BJ (cell line): ENCODE data around the gene ATP2A3. TPM values are rescaled to one million over a fixed set of nuclear protein-coding genes. Genes with fewer than 3 reads are reported as not detected.

Experiments used
- CTCF ChIA-PET: fragments of 350-600 bp; formaldehyde crosslinking; extraction: SDS; loops from one replicate; lab custom pipeline; 2021; ENCODE audit warnings: antibody characterized with exemption, inconsistent platforms; lab: Yijun Ruan, JAX
- POLR2A ChIA-PET: fragments of 300-600 bp; sonication (Branson Sonifier 250); formaldehyde crosslinking; extraction: SDS; loops from one replicate; lab custom pipeline; 2021; ENCODE audit warnings: antibody characterized with exemption; lab: Charles Lee
- DNase-seq: peaks from one replicate; pipeline ENCODE4 v3.0.0-alpha.2; 2011; ENCODE audit warnings: low read depth
- H3K27me3 ChIP-seq: 2 replicates; pipeline ENCODE4 v1.6.0; 2011; ENCODE audit warnings: low read length; ENCODE audit not compliant: control insufficient read depth, insufficient read depth
- H3K36me3 ChIP-seq: 2 replicates; pipeline ENCODE4 v1.5.1; 2011; ENCODE audit warnings: low read length; ENCODE audit not compliant: control insufficient read depth, insufficient read depth
- H3K4me3 ChIP-seq: 2 replicates; pipeline ENCODE4 v1.5.1; 2011; ENCODE audit warnings: low read depth, mild to moderate bottlenecking, control low read depth, low read length
- polyA plus RNA-seq: library from polyadenylated mRNA; depleted of rRNA; stranded (reverse); fragments of >200 nt; gene quantifications from 2 replicates; pipeline ENCODE4 v1.2.3, GENCODE V29; 2011; rRNA removed
- TF ChIP-seq, protein P1 (sequence below): IDR thresholded peaks from 2 replicates; pipeline ENCODE4 v1.5.1; 2011; ENCODE audit warnings: low read depth, mild to moderate bottlenecking, control low read depth, inconsistent platforms, low read length, moderate library complexity; ENCODE audit not compliant: insufficient read depth

Gene ATP2A3
- polyA plus RNA-seq, 1 experiment: 1.1 TPM

DNA sequence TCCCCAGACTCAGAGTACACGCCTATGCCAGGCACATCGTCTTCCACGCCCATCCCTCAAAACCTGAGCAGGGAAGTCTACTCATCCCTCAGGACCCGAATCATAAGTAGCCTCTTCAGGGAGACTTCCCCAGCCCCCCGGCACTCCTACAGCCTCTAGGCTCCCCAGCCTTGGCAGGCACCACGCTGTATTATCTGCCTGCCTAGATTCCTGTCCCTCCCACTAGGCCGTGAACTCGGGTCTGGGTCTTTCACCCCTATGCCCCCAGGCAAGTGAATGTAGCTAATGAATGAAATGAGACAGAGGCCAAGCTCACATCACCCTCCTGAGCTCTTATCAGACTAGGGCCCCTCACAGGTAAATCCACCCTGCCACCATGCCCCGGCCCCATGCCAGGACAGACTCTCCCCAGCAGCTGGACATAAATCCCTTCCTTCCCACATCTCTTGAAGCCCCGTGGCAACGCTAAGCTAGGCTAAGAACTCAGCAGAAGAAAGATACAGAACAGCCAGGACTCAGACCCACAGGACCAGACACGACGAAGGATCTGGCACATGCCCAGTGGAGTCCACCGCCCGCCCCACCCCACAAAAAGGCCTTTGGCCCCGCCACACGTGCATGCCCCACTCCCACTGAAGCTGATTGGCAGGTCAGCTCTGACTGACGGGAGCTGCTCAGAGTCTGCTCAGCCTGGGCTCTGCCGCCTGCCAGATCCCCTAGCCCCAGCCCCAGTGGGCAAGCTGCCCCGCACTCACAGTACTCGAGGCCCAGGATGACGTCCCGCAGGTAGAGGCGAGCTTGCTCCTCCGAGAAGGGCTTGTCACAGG lies 84.4 kb downstream of the ATP2A3 start:
- DNase-seq: no peak
- TF ChIP-seq, protein P1, sequence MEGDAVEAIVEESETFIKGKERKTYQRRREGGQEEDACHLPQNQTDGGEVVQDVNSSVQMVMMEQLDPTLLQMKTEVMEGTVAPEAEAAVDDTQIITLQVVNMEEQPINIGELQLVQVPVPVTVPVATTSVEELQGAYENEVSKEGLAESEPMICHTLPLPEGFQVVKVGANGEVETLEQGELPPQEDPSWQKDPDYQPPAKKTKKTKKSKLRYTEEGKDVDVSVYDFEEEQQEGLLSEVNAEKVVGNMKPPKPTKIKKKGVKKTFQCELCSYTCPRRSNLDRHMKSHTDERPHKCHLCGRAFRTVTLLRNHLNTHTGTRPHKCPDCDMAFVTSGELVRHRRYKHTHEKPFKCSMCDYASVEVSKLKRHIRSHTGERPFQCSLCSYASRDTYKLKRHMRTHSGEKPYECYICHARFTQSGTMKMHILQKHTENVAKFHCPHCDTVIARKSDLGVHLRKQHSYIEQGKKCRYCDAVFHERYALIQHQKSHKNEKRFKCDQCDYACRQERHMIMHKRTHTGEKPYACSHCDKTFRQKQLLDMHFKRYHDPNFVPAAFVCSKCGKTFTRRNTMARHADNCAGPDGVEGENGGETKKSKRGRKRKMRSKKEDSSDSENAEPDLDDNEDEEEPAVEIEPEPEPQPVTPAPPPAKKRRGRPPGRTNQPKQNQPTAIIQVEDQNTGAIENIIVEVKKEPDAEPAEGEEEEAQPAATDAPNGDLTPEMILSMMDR: no peak
- CTCF ChIA-PET: interaction anchor here (0.6 to 1.9 kb wide), 8 partner anchors 16 to 776 kb away, joined by 3 to 10 read pairs (median 5); partner anchors contain the start of gene NCBP3
- Histone ChIP-seq H3K27me3 (no peaks in the 10 kb centered on the region), H3K4me3 (no peak overlapping the region), H3K36me3 (peaks cover 27% of the 10 kb centered on the region)
- POLR2A ChIA-PET: no interaction called here

- Histone ChIP-seq H3K36me3 (peaks cover 22% of the 10 kb centered on the region), H3K27me3 (no peaks in the 10 kb centered on the region), H3K4me3 (no peak overlapping the region)
- peak; percentile 33 for DNase-seq
- TF ChIP-seq, protein P1: no peak
- POLR2A ChIA-PET: no interaction called here
- CTCF ChIA-PET: interaction anchor here (0.9 to 1.9 kb wide), 5 partner anchors 15 to 142 kb away, joined by 3 to 10 read pairs (median 6); partner anchors contain the start of gene NCBP3
Observed at GRCh38 chr17:3879186-3879585, 85.1 kb downstream of the ATP2A3 start.

DNA sequence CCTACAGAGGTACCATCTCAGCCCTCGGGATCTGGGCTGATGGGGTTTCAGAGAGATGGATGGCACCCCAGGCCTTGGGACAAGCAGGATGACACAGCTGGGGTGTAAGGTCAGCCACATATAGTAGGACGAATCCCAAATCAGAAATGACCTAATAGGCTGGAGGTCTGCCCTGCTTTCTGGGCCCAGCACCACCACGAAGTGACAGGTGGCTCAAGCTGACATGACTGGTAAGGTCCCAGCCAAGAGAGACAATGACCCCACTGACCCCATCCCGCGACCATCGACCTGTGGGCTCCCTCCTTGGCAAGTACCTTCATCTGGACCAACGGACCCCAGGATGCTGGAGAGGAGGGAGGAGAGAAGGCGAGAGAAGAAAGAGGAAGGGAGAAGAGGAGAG lies 87.0 kb downstream of the ATP2A3 start:
- CTCF ChIA-PET: interaction anchor here (1.2 kb wide), 1 partner anchor 36 kb away, joined by 3 read pairs; no protein-coding TSS in a partner anchor
- Histone ChIP-seq H3K27me3 (no peaks in the 10 kb centered on the region), H3K36me3 (peaks cover 29% of the 10 kb centered on the region), H3K4me3 (no peak overlapping the region)
- POLR2A ChIA-PET: no interaction called here
- TF ChIP-seq, protein P1: no peak
- DNase-seq: no peak

GRCh38 chr17:3875317-3875716 lies 88.9 kb downstream of the ATP2A3 start:
- POLR2A ChIA-PET: no interaction called here
- no peak for DNase-seq
- CTCF ChIA-PET: no interaction called here
- H3K36me3 ChIP-seq: peaks cover 31% of the 10 kb centered on the region
- no peak overlapping the region for H3K4me3 ChIP-seq
- H3K27me3 ChIP-seq: no peaks in the 10 kb centered on the region
- TF ChIP-seq, protein P1: no peak

Other genes starting within 250 kb of the ATP2A3 start
- gene HASPIN, start 240.5 kb downstream of the ATP2A3 start, polyA plus RNA-seq: 2.1 and 2.9 TPM in 2 replicates
- 69.9 and 96.3 TPM in 2 replicates for gene ITGAE, start 163.2 kb downstream of the ATP2A3 start, polyA plus RNA-seq
- gene NCBP3, start 118.2 kb downstream of the ATP2A3 start, polyA plus RNA-seq: 9.7 and 19.3 TPM in 2 replicates
- gene CAMKK1, start 71.4 kb downstream of the ATP2A3 start, polyA plus RNA-seq: 4.6 and 6.1 TPM in 2 replicates
- gene P2RX1, start 48.0 kb downstream of the ATP2A3 start, polyA plus RNA-seq: 0.02 and 0.05 TPM in 2 replicates
- gene ZZEF1, start 178.6 kb upstream of the ATP2A3 start, polyA plus RNA-seq: 14.9 and 17.5 TPM in 2 replicates
- gene CYB5D2, start 178.8 kb upstream of the ATP2A3 start, polyA plus RNA-seq: 31.6 and 56.4 TPM in 2 replicates